ENCODE data around the gene PSEN1. TPM values are rescaled to one million over a fixed set of nuclear protein-coding genes. Genes with fewer than 3 reads are reported as not detected.

PSEN1 gene
- total and polyA plus RNA-seq, 2 experiments from 2014 or later: 14.6 to 35.7 TPM

GRCh38 chr14:73173092-73173735 lies 36.9 kb downstream of the PSEN1 start:
- Histone ChIP-seq H3K27ac (ENCODE audit: low read depth) (no peak overlapping the region), H4K20me1 (replicated peaks; ENCODE audit: insufficient read depth) (peaks cover 7% of the 10 kb centered on the region), H3K4me1 (ENCODE audit: insufficient read depth) (peaks cover 15% of the 10 kb centered on the region), H3K4me3 (no peak overlapping the region), H2AFZ (no peak overlapping the region), H3K36me3 (ENCODE audit: insufficient read depth) (no peaks in the 10 kb centered on the region; the same call in 1 of the 2 replicates), H3K4me2 (no peak overlapping the region), H3F3A (replicated peaks; ENCODE audit: low read depth) (peaks cover 15% of the 10 kb centered on the region), H3K9me2 (ENCODE audit: insufficient read depth) (no peaks in the 10 kb centered on the region), H3K79me2 (replicated peaks; ENCODE audit: insufficient read depth) (no peaks in the 10 kb centered on the region), H3K27me3 (ENCODE audit: insufficient read depth) (no peaks in the 10 kb centered on the region)
- Mint-ChIP-seq H3K9me3 (no peaks in the 10 kb centered on the region), H3K36me3 (ENCODE audit: low read depth) (peaks cover 44% of the 10 kb centered on the region), H3K4me1 (peaks cover 20% of the 10 kb centered on the region), H3K27me3 (ENCODE audit: insufficient read depth, low read depth, poor library complexity) (peaks cover 3% of the 10 kb centered on the region), H3K27ac (no peak overlapping the region), H3K4me3 (no peak overlapping the region)
- ATAC-seq (no peak), DNase-seq (ENCODE audit: low spot score) (peak; percentile 37)
- peak in 1 of 2 experiments; percentile 52; a peak in 3 of 4 replicates for TF ChIP-seq CTCF (conservative IDR thresholded peaks at IDR 0.05; ENCODE audit: low read depth in 2 of 2)
- TF ChIP-seq ZNF331 (CRISPR knock-in tag; IDR thresholded peaks at IDR 0.05; ENCODE audit: low read depth): no peak

DNA sequence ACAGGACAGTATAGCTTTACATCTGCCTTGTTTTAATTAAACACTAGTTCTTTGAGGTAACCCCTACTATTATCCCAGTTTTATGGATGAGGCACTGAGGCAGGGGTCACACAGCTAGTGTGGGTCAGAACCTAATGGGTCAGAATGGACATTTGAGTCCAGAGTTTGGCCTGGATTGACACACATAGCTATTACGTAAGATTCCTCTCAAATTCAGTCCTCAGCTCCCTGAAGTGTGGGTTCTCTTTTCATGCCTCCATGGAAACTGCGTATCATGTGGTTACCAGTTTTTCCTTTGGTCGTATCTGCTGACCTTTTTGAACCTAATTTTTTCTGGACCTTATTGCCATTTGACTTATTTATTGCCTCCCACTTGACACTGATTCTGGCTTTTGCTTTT lies 40.4 kb downstream of the PSEN1 start:
- Histone ChIP-seq H3K4me3 (no peak overlapping the region), H3K27ac (ENCODE audit: low read depth) (peak overlapping the region; percentile 64; the same call in 1 of the 2 replicates), H3K79me2 (replicated peaks; ENCODE audit: insufficient read depth) (0 out of 2 replicates have a peak, but pooled peaks cover 4% of the 10 kb centered on the region), H3K27me3 (ENCODE audit: insufficient read depth) (no peaks in the 10 kb centered on the region), H3K36me3 (ENCODE audit: insufficient read depth) (no peaks in the 10 kb centered on the region; the same call in 1 of the 2 replicates), H3F3A (replicated peaks; ENCODE audit: low read depth) (peaks cover 5% of the 10 kb centered on the region), H4K20me1 (replicated peaks; ENCODE audit: insufficient read depth) (no peaks in the 10 kb centered on the region), H3K4me1 (ENCODE audit: insufficient read depth) (peaks cover 3% of the 10 kb centered on the region), H3K4me2 (no peak overlapping the region), H3K9me2 (ENCODE audit: insufficient read depth) (no peaks in the 10 kb centered on the region), H2AFZ (no peak overlapping the region)
- TF ChIP-seq JUNB (IDR thresholded peaks at IDR 0.05; ENCODE audit: unreplicated experiment): no peak
- TF ChIP-seq, protein P1, sequence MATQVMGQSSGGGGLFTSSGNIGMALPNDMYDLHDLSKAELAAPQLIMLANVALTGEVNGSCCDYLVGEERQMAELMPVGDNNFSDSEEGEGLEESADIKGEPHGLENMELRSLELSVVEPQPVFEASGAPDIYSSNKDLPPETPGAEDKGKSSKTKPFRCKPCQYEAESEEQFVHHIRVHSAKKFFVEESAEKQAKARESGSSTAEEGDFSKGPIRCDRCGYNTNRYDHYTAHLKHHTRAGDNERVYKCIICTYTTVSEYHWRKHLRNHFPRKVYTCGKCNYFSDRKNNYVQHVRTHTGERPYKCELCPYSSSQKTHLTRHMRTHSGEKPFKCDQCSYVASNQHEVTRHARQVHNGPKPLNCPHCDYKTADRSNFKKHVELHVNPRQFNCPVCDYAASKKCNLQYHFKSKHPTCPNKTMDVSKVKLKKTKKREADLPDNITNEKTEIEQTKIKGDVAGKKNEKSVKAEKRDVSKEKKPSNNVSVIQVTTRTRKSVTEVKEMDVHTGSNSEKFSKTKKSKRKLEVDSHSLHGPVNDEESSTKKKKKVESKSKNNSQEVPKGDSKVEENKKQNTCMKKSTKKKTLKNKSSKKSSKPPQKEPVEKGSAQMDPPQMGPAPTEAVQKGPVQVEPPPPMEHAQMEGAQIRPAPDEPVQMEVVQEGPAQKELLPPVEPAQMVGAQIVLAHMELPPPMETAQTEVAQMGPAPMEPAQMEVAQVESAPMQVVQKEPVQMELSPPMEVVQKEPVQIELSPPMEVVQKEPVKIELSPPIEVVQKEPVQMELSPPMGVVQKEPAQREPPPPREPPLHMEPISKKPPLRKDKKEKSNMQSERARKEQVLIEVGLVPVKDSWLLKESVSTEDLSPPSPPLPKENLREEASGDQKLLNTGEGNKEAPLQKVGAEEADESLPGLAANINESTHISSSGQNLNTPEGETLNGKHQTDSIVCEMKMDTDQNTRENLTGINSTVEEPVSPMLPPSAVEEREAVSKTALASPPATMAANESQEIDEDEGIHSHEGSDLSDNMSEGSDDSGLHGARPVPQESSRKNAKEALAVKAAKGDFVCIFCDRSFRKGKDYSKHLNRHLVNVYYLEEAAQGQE (IDR thresholded peaks at IDR 0.05; ENCODE audit: unreplicated experiment): no peak
- TF ChIP-seq ZNF114 (CRISPR knock-in tag; IDR thresholded peaks at IDR 0.05): no peak
- peaks cover 19% of the 10 kb centered on the region; the same call in 2 of the 3 replicates for H3K4me1 Mint-ChIP-seq
- H3K9me3 Mint-ChIP-seq: no peaks in the 10 kb centered on the region
- ATAC-seq (no peak), DNase-seq (ENCODE audit: low spot score) (no peak)
- H3K4me3 Mint-ChIP-seq: no peak overlapping the region
- H3K36me3 Mint-ChIP-seq (ENCODE audit: low read depth): peaks cover 34% of the 10 kb centered on the region
- H3K27ac Mint-ChIP-seq: no peak overlapping the region
- H3K27me3 Mint-ChIP-seq (ENCODE audit: insufficient read depth, low read depth, poor library complexity): peaks cover 2% of the 10 kb centered on the region
